ENCODE measurements around the gene CABLES2.

CABLES2 gene, protein sequence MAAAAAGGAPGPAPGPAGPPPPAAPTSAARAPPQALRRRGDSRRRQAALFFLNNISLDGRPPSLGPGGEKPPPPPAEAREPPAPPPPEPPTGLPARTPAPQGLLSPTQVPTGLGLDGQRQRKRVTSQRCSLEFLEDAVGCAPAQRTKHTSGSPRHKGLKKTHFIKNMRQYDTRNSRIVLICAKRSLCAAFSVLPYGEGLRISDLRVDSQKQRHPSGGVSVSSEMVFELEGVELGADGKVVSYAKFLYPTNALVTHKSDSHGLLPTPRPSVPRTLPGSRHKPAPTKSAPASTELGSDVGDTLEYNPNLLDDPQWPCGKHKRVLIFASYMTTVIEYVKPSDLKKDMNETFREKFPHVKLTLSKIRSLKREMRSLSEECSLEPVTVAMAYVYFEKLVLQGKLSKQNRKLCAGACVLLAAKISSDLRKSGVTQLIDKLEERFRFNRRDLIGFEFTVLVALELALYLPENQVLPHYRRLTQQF

DNA sequence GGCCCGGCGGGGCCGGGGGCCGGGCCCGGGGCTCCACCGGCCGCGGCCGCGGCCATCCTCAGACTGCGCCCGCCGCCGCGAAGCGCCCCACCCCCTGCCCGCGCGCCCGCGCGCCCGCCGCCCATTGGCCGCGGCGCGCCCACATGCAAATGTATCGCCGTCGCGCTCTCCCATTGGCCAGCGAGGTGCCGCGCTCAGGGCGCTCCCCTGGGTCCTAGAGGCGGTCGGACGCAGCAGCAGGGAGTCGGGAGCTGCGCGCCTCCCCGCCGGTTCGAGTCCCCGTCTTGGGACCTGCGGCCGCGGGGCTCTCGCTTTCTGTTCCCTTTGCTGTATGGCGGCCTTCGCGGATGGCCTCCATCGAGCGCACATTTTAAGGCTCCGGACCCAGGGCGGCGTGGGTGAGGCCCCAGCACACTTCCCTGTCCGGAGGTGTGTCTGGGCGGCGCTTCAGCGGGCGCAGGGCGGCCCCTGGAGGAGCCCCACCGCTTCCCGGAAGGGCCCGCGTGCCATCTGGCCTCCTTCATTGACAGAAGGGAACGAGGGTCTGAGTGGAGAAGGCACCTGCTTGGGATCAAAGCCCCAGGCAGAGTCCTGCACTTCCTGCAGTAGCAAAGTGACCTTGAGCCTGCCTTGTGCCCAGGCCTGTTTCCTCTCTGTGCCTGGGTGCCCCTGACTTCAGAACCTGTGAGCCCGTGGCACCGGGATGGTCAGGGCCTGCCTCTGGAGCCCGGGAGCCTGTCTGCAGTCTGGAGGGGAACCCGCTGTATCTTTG, at the start of gene CABLES2:
Gene CABLES2 (minus strand): TSS at position 65 of the 772 bp plus-strand sequence. CDS start 9 bp downstream, at position 56.
- DNase-seq (ENCODE audit: low read depth in 2 of 2) = peak; percentile 89 to 90

DNA sequence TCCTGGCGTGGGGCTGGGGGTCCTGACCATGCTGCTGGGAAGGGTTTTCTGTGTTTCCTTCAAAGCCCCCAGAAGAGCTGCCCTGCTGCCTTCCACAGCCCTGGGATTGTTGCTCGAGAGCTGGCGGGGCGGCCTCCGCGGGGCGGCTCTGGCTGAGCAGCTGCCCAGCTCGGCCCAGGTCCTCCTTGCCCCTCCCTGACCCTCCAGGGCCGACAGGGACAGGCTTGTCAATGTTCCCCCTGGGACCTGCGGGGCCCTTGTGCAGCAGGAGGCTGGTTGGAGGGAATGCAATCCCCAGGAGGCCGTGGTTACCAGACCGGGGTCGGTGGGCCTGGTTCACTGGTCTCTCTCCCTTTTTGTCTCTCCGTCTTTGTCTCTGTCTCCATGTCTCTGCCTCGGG, 48.8 kb upstream of the CABLES2 start:
- no peak for DNase-seq (ENCODE audit: low read depth in 2 of 2)

DNA sequence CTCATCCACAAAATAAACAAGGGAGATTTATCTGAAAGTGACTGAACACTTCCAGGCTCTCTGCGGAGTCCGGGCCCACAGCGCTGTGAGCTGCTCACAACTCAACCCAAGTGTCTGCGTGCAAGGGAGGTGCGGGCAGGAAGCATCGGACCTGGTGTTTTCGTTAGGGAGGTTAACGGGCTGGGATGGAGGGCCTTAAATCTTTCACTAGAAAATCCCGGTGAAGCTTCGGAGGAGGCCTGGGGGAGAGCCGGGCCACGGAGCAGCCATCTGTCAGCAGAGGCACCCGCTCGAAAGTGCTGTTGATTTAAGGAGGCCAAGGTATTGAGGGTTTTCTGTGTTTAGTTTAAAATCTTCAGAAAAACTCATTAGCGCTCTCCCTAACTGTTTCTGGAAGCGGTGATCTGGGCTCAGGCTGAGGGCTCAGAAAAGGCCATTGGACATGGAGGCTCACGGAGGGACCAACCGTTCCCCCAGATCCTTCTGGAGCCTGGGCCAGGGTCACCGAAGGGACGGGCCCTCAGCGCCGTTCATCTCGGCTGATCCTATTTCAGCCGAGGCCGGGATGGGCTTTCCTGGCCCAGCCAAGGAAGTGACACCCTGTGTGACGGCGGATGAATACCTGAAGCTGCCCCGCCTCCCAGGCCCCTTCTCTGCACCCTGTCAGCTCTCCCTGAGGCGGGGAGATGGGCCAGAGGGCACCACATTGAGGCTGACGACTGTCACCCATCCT, 48.0 kb upstream of the CABLES2 start:
- no peak for DNase-seq (ENCODE audit: low read depth in 2 of 2)

DNA sequence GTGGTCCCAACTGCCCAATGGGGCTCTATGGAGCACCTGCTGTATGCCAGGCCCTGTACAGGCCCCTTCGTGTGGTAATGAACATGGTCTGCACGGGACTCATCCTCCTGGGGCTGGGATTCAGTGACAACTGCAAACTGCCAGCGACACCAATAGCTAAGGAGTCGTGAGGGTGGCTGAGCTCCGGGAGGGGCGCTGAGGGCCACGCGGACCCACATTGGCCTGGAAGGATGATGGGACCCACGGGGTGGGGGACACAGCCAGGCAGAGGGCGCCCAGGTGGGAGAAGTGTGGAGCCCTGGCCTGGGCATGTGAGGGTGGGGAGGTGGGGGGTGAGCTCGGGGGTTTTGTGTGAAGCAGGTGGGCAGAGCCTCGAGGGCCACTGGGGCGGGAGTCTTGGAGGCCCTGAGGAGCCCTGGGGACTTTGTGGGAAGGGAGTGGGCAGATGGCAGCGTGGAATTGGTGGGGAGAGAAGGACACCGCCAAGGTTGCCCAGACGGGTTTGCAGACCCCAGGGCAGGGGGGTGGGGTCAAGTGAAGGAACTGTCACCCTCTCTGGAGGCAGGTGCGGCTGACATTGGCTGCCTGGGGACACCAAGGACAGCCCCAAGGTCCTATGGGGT, 46.2 kb upstream of the CABLES2 start:
- DNase-seq (ENCODE audit: low read depth in 2 of 2) = no peak

DNA sequence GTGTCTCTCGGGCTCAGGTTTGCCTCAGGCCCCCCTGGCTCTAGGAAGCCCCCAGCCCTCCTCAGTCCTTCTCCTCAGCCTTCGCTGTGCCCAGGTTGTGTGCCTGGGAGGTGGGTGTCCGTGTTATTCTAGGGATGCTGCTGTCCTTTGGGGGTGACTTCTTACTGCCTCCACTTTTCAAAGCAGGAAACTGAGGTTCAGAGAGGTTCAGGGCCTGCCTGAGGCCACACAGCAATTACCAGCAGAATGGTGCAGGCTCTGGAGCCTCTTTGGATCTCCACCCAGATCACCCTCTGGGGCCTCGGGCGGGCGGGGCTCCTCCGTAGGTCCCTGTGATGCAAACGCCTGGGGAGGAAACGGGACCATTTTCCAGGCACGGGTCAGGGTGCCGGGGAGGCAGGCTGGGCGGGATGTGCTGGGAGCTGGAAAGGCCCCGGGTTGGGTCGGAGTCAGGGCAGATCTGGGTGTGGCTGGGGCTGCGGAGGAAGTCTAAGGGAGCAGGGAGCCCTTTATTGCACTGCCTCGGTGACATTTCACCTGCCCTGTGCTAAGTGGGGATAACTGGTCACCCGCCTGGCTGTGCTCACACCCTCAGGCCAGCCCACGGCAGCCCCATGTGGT, 45.5 kb upstream of the CABLES2 start:
- no peak for DNase-seq (ENCODE audit: low read depth in 2 of 2)

DNA sequence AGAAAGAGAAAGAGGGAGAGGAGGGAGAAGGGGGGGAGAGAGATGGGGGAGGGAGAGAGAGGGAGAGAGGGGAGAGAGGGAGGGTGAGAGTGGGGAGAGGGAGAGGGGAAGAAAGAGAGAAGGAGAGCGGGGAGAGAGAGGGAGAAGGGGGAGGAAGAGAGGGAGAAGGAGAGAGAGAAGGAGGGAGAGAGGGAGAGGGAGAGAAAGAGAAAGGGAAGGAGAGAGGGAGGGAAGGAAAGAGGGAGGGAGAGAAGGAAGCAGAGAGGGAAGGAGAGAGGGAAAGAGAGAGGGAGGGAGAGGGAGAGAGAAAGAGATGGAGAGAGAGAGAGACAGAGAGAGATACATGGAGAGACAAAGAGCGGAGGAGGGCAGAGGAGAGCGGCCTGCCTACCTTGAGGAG, 44.9 kb upstream of the CABLES2 start:
- no peak for DNase-seq (ENCODE audit: low read depth in 2 of 2)

DNA sequence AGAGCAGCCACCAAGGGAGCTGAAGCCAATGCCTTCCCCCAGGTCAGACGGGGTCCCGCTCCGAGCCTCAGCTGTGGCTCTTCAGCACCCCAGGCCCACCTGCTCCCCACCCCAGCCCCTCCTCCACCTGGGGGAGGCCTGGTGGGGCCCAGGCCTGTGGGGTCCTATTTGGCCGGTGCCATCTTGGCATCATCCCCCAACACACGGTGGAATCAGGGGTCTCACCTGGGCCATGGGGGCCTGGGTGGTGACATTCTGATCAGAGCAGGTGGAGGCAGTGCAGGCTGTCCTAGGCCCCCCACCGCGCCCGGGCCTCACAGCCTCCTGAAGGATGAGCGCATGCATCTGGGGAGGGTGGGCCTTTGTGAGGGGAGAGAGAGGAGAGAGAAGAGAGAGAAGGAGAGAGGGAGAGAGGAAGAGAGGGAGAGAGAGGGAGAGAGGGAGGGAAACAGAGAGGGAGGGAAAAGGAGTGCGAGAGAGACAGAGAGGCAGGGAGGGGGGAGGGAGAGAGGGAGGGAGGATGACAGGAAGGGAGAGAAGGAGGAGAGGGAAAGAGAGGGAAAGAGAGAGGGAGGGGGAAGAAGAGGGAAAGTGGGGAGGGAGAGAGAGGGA, 44.2 kb upstream of the CABLES2 start:
- DNase-seq (ENCODE audit: low read depth in 2 of 2) = no peak

DNA sequence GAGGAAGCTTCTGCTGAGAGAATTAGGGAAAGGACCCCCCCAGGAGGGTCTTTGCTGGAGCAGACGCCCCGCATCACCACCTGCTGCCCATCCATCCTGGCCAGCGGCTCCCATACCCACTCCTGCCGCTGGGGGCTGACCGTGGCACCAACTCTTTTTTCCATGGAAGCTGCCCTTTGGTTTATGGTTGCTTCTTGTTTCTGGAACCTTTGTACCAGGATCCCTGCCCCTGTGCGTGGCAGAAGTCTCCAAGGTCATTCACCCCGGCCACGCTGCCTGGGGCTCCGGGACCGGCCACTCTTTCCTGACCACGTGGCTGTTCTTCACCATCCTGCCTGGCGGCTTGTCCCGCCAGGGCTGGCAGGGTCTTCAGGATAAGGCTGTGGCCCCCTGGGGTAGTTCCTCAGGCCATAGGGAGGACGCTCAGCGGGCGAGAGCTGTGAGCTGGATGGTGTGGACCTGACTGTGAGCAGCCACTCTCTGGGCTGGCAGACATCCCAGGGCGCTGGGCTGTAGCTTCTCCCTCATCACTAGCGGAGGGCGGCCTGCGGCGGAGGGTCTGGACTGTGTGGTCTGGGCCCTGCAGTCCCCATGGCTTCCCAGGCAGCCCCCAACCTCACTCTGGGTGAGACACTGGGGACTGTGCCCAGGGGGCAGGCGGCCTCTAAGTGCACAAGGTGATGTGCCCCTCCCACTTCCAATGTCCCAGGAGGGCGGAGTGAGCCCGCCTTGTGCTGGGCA, 43.0 kb upstream of the CABLES2 start:
- DNase-seq (ENCODE audit: low read depth in 2 of 2) = no peak

DNA sequence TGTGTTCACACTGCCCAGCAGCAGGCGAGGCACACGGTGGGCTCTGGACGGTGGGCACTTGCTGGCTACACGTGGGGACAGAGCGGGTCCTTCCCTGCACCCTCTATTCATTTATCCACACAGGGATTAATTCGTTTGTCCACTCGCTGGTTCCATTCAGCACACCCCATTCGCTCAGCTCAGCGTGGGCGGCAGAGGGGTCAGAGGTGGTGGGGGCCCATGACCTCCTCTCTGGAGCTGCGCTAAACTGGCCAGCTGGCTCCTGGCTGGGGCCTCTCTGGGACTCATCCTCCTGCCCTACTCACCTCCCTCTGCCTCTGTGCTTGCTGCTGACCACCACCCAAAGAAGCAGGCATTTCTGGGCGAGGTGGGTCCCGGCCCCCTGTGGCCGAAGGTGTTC, 41.7 kb upstream of the CABLES2 start:
- DNase-seq (ENCODE audit: low read depth in 2 of 2) = no peak

DNA sequence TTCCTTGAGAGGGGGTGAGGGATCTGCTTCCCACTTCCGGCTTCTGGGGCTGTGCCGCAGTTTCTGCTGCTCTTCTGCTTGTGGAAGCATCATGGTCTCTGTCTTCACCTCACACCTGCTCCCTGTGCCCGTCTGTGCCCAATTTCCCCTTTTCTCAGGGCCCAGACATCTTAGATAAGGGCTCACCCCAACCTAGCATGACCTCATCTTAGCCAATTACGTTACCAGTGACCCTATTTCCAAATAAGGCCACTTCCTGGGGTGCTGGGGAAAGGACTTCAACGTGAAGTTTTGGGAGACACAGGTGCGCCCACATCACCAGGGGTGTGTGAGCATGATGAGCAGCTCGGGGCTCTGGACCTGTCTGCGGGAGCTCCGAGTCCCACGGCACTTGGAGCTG, 41.0 kb upstream of the CABLES2 start:
- no peak for DNase-seq (ENCODE audit: low read depth in 2 of 2)

DNA sequence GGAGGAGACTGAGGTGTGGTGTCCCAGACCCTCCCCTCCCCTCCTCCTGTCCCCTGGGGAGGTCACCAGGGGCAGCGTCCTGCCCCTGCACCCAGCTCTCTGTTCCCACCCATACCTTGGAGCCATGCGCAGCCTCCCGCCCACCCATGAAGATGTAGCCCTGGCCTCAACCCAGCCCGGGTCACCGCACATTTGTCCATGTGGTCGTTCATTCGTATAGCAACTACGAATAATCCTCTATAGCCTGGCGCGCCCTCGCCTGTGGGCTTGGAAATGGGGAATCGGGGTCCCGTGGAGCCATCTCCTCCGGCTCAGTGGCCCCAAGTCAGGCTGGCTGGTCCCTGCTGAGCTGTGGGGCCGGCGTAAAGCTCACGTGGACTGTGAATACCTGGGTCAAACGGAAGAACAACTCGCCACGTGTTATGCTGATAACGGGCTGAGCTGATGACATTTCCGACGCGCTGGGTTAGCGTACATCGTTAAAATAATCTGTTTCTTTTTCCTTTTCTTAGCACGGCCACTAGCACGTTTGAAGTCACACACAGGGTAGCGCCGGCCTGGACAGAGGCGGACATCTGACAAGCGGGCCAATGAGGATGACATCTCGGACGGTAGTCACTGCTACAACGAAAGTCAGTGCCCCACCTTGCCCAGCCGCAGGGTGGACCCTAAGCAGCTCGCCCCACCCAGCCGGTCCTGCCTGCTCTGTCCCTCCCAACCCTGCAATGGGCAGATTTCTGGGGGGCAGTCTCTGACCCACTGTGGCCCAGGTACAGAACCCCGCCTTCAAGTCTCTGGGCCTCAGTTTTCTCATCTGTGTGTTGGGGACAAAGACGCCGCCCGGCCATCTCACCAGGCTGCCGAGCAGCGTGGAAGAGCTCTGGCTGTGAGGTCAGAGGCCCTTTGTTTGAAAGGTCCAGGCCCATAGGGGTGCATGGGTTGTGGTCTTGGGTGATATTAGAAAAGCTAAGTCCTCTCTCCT, 40.1 kb upstream of the CABLES2 start:
- DNase-seq (ENCODE audit: low read depth in 2 of 2) = no peak

DNA sequence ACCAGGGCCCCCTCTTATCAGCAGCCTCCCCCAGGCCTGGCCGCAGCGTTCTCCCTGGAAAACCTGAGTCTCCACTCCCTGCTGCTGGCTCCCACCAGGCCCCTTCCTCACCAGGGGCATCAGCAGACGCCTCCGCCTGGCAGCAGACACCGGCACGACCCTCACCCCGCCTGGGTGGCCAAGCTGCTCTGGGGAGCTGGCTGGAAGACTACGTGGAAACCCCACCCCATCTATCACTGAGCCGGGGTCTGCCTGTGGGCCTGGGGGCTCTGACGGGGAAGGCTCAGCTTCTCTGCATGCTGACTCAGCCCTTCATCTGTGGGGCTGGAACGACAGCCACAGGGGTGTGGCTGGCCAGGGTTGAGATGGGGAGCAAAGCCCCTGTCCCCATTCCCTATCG, 39.4 kb upstream of the CABLES2 start:
- no peak for DNase-seq (ENCODE audit: low read depth in 2 of 2)

DNA sequence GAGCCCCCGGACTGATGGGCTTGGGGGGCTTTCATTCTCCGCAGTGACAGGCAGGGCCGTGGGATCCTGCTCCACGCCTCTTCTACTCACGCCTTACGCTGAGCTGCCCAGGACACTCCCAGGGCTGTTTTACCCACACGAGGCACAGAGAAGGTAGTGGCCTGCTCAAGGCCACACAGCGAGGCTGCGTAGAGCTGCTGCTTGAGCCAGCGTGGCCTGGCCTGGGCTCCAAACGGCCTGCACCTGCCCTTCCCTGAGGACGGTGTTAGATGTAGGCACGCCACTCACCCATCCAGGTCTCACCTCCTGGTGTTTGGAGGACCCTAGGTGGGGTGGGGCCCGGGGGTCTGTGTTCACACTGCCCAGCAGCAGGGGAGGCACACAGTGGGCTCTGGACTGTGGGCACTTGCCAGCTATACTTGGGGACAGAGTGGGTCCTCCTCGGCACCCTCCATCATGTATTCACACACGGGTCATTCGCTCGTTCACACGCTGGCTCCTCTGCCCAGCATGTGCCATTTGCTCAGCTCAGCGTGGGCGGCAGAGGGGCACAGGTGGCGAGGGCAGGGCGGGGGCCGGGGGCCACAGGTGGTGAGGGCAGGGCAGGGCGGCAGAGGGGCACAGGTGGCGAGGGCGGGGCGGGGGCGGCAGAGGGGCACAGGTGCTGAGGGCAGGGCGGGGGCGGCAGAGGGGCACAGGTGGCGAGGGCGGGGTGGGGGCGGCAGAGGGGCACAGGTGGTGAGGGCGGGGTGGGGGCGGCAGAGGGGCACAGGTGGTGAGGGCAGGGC, 38.7 kb upstream of the CABLES2 start:
- DNase-seq (ENCODE audit: low read depth in 2 of 2) = no peak

DNA sequence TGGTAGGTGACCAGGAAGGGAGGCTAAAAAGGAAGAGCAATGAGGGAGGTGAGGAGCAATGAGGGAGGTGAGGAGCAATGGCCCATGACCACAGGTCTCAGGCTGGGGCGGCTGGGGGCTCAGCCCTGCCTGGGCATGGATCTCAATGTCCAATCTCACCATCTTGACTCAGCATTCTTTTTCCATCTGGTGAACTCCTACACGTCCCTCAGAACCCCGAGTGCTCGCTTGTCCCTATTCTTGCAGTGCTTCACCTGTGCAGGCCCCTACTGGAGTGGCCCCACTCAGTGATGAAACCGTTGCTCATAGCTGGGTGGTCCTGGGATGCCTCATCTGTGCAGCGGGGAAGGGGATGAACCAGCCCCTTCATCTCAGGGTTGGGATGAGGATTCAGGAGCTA, 37.2 kb upstream of the CABLES2 start:
- DNase-seq (ENCODE audit: low read depth in 2 of 2) = no peak

DNA sequence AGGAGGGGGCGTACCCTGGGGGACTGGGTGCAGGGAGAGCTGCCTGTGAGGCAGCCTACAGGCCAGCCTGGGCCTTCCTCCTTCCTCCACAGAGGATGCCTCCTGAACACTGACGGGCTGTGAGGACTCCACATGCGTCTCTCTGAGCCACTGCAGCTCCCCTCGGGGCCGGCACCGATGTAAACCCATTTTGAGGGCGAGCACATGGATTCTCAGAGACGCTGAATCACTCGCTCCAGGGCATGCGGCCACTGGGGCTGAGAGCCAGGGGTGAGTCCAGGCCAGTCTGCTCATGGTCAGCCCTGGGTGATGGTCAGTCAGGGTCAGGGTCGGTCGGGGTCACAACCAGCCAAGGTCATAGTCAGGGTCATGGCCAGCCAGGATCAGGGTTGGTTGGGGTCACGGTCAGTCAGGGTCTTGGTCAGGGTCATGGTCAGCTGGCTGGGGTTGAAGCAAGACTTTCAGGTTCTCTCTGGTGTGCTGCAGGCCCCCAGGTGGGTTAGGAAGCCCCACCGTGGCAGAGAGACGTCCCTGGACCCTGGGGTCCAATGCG, 35.0 kb upstream of the CABLES2 start:
- DNase-seq (ENCODE audit: low read depth in 2 of 2) = no peak

DNA sequence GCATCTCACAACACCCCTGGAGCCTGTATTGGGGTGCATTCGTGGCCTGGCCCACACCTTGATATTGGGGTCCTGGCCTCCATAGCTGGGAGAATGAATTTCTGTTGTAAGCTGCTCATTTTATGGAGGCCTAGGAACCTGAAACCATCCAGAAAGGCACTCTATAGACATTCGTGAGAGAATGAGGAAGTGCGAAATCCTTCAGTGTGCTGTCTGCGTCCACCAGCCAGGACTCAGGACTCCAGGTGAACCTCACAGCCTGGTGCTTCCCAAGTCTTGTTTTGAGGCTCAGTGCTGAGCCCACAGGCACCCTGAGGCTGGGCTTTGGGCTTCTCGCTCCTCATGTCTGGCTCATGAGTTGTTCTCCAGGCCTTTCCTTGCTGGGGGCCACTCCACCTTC, 32.1 kb upstream of the CABLES2 start:
- no peak for DNase-seq (ENCODE audit: low read depth in 2 of 2)

DNA sequence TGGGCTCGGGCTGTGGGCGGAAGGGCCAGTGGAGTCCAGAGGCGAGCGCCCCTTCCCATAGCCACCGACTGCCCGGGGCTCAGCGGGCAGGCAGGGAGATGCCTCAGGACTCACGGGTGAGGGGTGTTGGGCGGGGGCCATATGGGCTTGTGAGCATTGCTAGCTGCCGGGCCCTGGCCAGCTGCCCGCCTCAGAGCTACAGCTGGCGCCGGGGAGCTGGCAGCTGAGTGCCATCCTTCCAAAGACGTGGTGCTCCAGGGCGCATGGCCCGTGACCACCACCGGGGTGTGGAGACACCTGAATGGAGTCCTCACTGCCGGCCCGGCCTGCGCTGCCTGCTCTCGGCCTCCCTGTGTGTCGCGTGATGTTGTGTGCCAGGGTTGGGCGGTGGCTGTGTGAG, 30.8 kb upstream of the CABLES2 start:
- DNase-seq (ENCODE audit: low read depth in 2 of 2) = no peak

DNA sequence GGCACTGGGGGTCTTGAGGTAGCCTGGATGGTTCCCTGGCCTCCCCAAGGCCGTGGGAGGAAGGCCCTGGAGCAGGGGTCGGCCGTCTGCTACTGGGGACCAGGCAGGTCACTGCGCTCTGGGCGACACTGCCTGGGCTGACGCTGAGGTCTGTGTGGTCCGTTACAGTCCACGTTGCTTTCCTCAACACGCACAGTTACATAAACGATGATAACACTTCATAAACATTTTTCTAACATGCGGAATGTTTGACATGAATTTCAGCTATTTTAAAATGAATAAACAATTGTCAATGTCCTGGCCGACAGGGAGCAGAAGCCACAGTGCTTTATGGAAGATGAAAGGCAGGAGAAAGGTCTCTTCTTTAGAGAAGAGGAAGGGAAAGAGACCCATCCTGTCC, 30.4 kb upstream of the CABLES2 start:
- DNase-seq (ENCODE audit: low read depth in 2 of 2) = no peak

Data from stimulated activated CD8-positive, alpha-beta memory T cell treated with anti-CD3 and anti-CD28 coated beads, Interleukin-15, amount 100 ng/mL, for 48 hours (primary cell).